Peyer's patch (tissue), 4 donors: ENCODE data around the gene SMG6. TPM values are rescaled to one million over a fixed set of nuclear protein-coding genes. Genes with fewer than 3 reads are reported as not detected.

Experiments
- DNase-seq, 3 donors: peaks; one replicate each; pipeline ENCODE4 v3.0.0-alpha.2; 2017 to 2019
- H3K27ac ChIP-seq, 4 donors: fragments of 200-600 bp; sonication (generic); one replicate each; pipeline ENCODE4 v1.5.1; 2016 to 2019
- H3K27me3 ChIP-seq, 2 donors: fragments of 200-600 bp; sonication (generic); one replicate each; pipeline ENCODE4 v1.5.1; 2019
- H3K36me3 ChIP-seq, 3 donors: fragments of 200-600 bp; sonication (generic); one replicate each; pipeline ENCODE4 v1.5.1; 2016 to 2019
- H3K4me1 ChIP-seq, 4 donors: fragments of 200-600 bp; sonication (generic); one replicate each; pipeline ENCODE4 v1.5.1; 2016 to 2019
- H3K4me3 ChIP-seq, 4 donors: fragments of 200-600 bp; sonication (generic); 1 replicate in 3 of 4; 2 replicates in 1 of 4; pipeline ENCODE4 v1.5.1; 2016 to 2019; ENCODE audit warnings: mild to moderate bottlenecking in 1 of 4
- H3K9me3 ChIP-seq, 4 donors: fragments of 200-600 bp; sonication (generic); one replicate each; pipeline ENCODE4 v1.5.1; 2016 to 2019; ENCODE audit warnings: mild to moderate bottlenecking in 1 of 4
- POLR2A ChIP-seq, 2 donors: fragments of 450-650 bp; IDR thresholded peaks; one replicate each; pipeline ENCODE4 v1.5.1; 2017; ENCODE audit warnings: antibody characterized with exemption in 2 of 2, mild to moderate bottlenecking in 2 of 2, moderate library complexity in 2 of 2
- total RNA-seq, 4 donors: library from RNA; depleted of rRNA; stranded (reverse); fragments of >200 nt; gene quantifications; one replicate each; pipeline ENCODE4 v1.1.0, GENCODE V29; 2016
- TF ChIP-seq, protein P1 (sequence below), 6 experiments: fragments of 450-650 bp in 4 of 6; fragments of 200-600 bp in 2 of 6; sonication (generic) in 1 of 6; IDR thresholded peaks; one replicate each; pipeline ENCODE4 v1.5.1; 2017 to 2019; ENCODE audit warnings: antibody characterized with exemption in 6 of 6, mild to moderate bottlenecking in 3 of 6, moderate library complexity in 1 of 6

The SMG6 gene
- total RNA-seq, 4 donors from 2014 or later = 33.3 to 139 (median 67.4) TPM

DNA sequence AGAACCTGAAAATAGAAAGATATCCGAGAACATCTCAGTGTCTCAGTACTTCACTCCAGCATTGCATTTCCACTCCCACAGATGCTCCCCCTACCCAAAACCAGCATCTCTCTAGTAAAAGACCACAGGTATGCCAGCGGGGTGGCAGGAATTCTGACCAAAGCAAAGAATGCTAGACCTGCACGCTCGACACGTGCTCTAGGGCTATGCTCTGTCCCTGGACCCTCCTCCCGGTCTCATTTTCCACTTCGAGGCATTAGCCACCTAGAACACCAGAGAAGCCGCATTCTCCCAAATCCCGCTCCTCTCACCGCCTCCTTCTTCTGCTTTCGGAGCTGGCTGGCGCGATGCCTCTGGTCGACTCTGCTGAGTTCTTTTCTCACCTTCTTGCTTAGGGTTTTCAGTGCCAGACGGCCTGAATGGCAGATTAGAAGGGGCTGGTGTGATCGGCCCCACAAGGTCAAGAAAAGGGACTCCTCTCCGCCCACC, 32.2 kb upstream of the SMG6 start:
- Histone ChIP-seq H3K36me3 (peaks cover 0 to 39% (median 0%) of the 10 kb centered on the region in 3 donors), H3K4me1 (peaks cover 0 to 17% (median 6%) of the 10 kb centered on the region in 4 donors), H3K4me3 (peak overlapping the region; percentile 85 to 97 (median 96)), H3K27me3 (no peaks in the 10 kb centered on the region), H3K27ac (peak overlapping the region; percentile 80 to 88 (median 85)), H3K9me3 (no peaks in the 10 kb centered on the region)
- no peak for DNase-seq
- TF ChIP-seq, protein P1, sequence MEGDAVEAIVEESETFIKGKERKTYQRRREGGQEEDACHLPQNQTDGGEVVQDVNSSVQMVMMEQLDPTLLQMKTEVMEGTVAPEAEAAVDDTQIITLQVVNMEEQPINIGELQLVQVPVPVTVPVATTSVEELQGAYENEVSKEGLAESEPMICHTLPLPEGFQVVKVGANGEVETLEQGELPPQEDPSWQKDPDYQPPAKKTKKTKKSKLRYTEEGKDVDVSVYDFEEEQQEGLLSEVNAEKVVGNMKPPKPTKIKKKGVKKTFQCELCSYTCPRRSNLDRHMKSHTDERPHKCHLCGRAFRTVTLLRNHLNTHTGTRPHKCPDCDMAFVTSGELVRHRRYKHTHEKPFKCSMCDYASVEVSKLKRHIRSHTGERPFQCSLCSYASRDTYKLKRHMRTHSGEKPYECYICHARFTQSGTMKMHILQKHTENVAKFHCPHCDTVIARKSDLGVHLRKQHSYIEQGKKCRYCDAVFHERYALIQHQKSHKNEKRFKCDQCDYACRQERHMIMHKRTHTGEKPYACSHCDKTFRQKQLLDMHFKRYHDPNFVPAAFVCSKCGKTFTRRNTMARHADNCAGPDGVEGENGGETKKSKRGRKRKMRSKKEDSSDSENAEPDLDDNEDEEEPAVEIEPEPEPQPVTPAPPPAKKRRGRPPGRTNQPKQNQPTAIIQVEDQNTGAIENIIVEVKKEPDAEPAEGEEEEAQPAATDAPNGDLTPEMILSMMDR (IDR thresholded peaks at IDR 0.05) = no peak
- TF ChIP-seq POLR2A (IDR thresholded peaks at IDR 0.05) = no peak

DNA sequence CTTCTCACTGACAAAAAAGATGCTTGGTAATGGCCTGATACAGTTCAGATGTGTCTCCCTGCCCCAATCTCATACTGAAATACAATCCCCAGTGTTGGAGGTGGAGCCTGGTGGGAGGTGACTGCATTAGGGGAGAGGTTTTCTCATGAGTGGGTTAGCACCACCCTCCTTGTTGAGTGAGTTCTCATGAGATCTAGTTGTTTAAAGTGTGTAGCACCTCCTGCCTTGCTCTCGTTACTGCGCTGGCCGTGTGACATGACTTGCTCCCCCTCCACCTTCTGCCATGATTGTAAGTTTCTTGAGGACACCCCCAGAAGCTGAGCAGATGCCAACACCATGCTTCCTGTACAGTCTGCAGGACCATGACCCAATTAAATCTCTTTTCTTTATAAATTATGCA, 27.7 kb upstream of the SMG6 start:
- Histone ChIP-seq H3K36me3 (peaks cover 0 to 79% (median 0%) of the 10 kb centered on the region in 3 donors), H3K9me3 (no peaks in the 10 kb centered on the region), H3K4me1 (peaks cover 0 to 11% (median 6%) of the 10 kb centered on the region in 4 donors), H3K27me3 (no peaks in the 10 kb centered on the region), H3K27ac (no peak overlapping the region), H3K4me3 (no peak overlapping the region)
- DNase-seq = no peak
- no peak for TF ChIP-seq POLR2A (IDR thresholded peaks at IDR 0.05)
- TF ChIP-seq, protein P1 (IDR thresholded peaks at IDR 0.05) = no peak

DNA sequence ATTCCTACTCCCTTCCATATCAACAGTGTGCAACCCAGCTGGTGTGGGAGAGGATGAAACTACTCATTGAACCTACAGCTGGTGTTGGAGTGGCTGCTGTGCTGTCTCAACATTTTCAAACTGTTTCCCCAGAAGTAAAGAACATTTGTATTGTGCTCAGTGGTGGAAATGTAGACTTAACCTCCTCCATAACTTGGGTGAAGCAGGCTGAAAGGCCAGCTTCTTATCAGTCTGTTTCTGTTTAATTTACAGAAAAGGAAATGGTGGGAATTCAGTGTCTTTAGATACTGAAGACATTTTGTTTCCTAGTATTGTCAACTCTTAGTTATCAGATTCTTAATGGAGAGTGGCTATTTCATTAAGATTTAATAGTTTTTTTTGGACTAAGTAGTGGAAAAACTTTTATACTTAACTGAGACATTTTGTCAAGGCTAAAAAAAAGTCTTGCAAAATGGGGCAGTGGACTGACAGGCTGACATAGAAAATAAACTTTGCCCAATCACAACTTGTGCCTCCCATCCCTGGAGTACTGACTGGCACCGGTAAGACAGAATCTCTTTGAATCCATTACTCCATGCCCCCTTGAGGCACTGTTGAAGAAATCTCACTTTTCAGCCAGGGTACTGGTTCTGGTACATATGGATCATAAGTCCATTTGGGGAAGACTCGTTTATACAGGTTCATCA, 20.2 kb upstream of the SMG6 start:
- Histone ChIP-seq H3K4me1 (no peaks in the 10 kb centered on the region), H3K27me3 (no peaks in the 10 kb centered on the region), H3K4me3 (no peak overlapping the region), H3K27ac (no peak overlapping the region), H3K9me3 (no peaks in the 10 kb centered on the region), H3K36me3 (peaks cover 0 to 79% (median 0%) of the 10 kb centered on the region in 3 donors)
- DNase-seq = no peak
- TF ChIP-seq, protein P1 (IDR thresholded peaks at IDR 0.05) = no peak
- no peak for TF ChIP-seq POLR2A (IDR thresholded peaks at IDR 0.05)

DNA sequence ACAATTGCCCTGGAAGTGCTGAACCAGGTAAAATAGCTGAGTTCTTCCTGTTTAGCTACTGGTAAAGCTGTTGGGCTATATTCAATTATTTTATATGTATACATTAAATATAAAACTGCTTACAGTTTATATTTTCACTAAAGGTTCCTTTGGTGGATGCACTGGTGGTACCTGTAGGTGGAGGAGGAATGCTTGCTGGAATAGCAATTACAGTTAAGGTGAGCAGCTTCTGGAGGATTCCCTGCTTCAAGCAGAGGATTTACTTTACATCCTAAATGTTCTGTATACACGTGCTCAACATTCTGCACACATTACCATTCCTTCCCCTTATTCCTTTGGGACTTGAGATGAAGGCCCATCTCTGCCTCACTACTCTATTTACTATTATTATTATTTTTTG, 17.8 kb upstream of the SMG6 start:
- TF ChIP-seq, protein P1 (IDR thresholded peaks at IDR 0.05) = no peak
- no peak for TF ChIP-seq POLR2A (IDR thresholded peaks at IDR 0.05)
- Histone ChIP-seq H3K27me3 (no peaks in the 10 kb centered on the region), H3K9me3 (no peaks in the 10 kb centered on the region), H3K36me3 (peaks cover 0 to 58% (median 0%) of the 10 kb centered on the region in 3 donors), H3K4me1 (no peaks in the 10 kb centered on the region), H3K27ac (no peak overlapping the region), H3K4me3 (no peak overlapping the region)
- no peak for DNase-seq

DNA sequence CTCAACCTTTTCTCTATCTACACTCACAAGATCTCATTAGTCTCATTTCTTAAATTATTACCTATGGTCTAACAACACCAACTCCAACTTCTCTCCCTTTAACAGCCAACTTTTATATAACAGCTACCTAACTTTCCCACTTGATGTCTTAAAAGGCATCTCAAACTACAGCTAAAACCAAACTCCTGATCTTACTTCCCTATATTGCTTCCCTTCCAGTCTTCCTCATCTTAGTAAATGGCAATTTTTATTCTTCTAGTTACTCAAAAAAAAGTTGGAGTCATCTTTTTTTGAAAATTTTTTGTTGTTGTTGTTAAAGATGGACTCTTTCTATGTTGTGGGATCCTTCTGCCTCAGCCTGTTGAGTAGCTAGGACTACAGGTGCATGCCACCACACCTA, 15.5 kb upstream of the SMG6 start:
- Histone ChIP-seq H3K27me3 (no peaks in the 10 kb centered on the region), H3K27ac (no peak overlapping the region), H3K4me3 (no peak overlapping the region), H3K4me1 (no peaks in the 10 kb centered on the region), H3K9me3 (no peaks in the 10 kb centered on the region), H3K36me3 (peaks cover 0 to 36% (median 0%) of the 10 kb centered on the region in 3 donors)
- DNase-seq = no peak
- TF ChIP-seq, protein P1 (IDR thresholded peaks at IDR 0.05) = no peak
- no peak for TF ChIP-seq POLR2A (IDR thresholded peaks at IDR 0.05)
